H9 (cell line): ENCODE data around the gene AFDN. TPM values are rescaled to one million over a fixed set of nuclear protein-coding genes. Genes with fewer than 3 reads are reported as not detected.

Experiments used
- DNase-seq: peaks from one replicate; pipeline ENCODE4 v3.0.0-alpha.2; 2017
- H2AFZ ChIP-seq: one replicate; pipeline ENCODE4 v1.6.1; 2013; ENCODE audit warnings: mild to moderate bottlenecking, low read length, control low read depth, moderate library complexity
- H2AK5ac ChIP-seq: 2 replicates; pipeline ENCODE4 v1.6.1; 2013; ENCODE audit warnings: low read length, control low read depth, mixed read lengths; ENCODE audit not compliant: insufficient read length
- H2BK120ac ChIP-seq: one replicate; pipeline ENCODE4 v1.6.1; 2013; ENCODE audit warnings: low read depth, mild to moderate bottlenecking, low read length, control low read depth, inconsistent platforms; ENCODE audit not compliant: poor library complexity, severe bottlenecking
- H2BK12ac ChIP-seq: 2 replicates; pipeline ENCODE4 v1.6.1; 2013; ENCODE audit warnings: low read length, control low read depth, mixed read lengths, low read depth; ENCODE audit not compliant: insufficient read length
- H2BK15ac ChIP-seq: 2 replicates; pipeline ENCODE4 v1.6.1; 2013; ENCODE audit warnings: low read depth, low read length, control low read depth
- H2BK20ac ChIP-seq: one replicate; pipeline ENCODE4 v1.6.1; 2013; ENCODE audit warnings: low read depth, mild to moderate bottlenecking, low read length, control low read depth, inconsistent platforms; ENCODE audit not compliant: poor library complexity, severe bottlenecking
- H2BK5ac ChIP-seq: 2 replicates; pipeline ENCODE4 v1.6.1; 2013; ENCODE audit warnings: low read length, control low read depth, mixed read lengths; ENCODE audit not compliant: insufficient read length
- H3K14ac ChIP-seq: 2 replicates; pipeline ENCODE4 v1.6.1; 2013; ENCODE audit warnings: low read length, control low read depth; ENCODE audit not compliant: insufficient read depth
- H3K18ac ChIP-seq: 2 replicates; pipeline ENCODE4 v1.6.1; 2013; ENCODE audit warnings: low read depth, mild to moderate bottlenecking, mixed read lengths, low read length, control low read depth; ENCODE audit not compliant: insufficient read length
- H3K23ac ChIP-seq: 2 replicates; pipeline ENCODE4 v1.6.1; 2013; ENCODE audit warnings: low read length, control low read depth, mixed read lengths, low read depth; ENCODE audit not compliant: insufficient read length
- H3K23me2 ChIP-seq: 2 replicates; pipeline ENCODE4 v1.6.1; 2013; ENCODE audit warnings: low read depth, mild to moderate bottlenecking, mixed read lengths, low read length, control low read depth; ENCODE audit not compliant: insufficient read length, poor library complexity, severe bottlenecking
- H3K27ac ChIP-seq: 2 replicates; pipeline ENCODE4 v1.5.1; 2013; ENCODE audit warnings: low read length, control low read depth, mixed read lengths, low read depth; ENCODE audit not compliant: insufficient read length
- H3K27me3 ChIP-seq: 2 replicates; pipeline ENCODE4 v1.6.1; 2013; ENCODE audit warnings: low read length, control low read depth, inconsistent platforms; ENCODE audit not compliant: insufficient read depth
- H3K4ac ChIP-seq: 2 replicates; pipeline ENCODE4 v1.6.1; 2013; ENCODE audit warnings: low read depth, mild to moderate bottlenecking, control low read depth, inconsistent platforms, low read length, moderate library complexity
- H3K4me1 ChIP-seq: 2 replicates; pipeline ENCODE4 v1.6.1; 2013; ENCODE audit warnings: low read length, control low read depth, inconsistent platforms; ENCODE audit not compliant: insufficient read depth
- H3K4me2 ChIP-seq: 2 replicates; pipeline ENCODE4 v1.6.1; 2013; ENCODE audit warnings: low read length, control low read depth, mixed read lengths; ENCODE audit not compliant: insufficient read length, insufficient read depth
- H3K56ac ChIP-seq: 2 replicates; pipeline ENCODE4 v1.6.1; 2013; ENCODE audit warnings: low read depth, mild to moderate bottlenecking, mixed read lengths, low read length, control low read depth; ENCODE audit not compliant: insufficient read length
- H3K79me1 ChIP-seq: 2 replicates; pipeline ENCODE4 v1.6.1; 2013; ENCODE audit warnings: low read depth, mild to moderate bottlenecking, moderate library complexity, low read length, control low read depth, inconsistent platforms; ENCODE audit not compliant: insufficient read depth, poor library complexity, severe bottlenecking
- H3K79me2 ChIP-seq: 2 replicates; pipeline ENCODE4 v1.6.1; 2013; ENCODE audit warnings: low read length, control low read depth, inconsistent platforms; ENCODE audit not compliant: insufficient read depth
- H3K9ac ChIP-seq: 2 replicates; pipeline ENCODE4 v1.6.1; 2013; ENCODE audit warnings: low read length, control low read depth, mixed read lengths; ENCODE audit not compliant: insufficient read length; ENCODE audit errors: extremely low read depth
- H3K9me3 ChIP-seq: one replicate; pipeline ENCODE4 v1.6.1; 2013; ENCODE audit warnings: low read depth, low read length, inconsistent platforms; ENCODE audit not compliant: control insufficient read depth
- H3T11ph ChIP-seq: one replicate; pipeline ENCODE4 v1.6.1; 2013; ENCODE audit warnings: mild to moderate bottlenecking, low read length, control low read depth, inconsistent platforms
- H4K20me1 ChIP-seq: one replicate; pipeline ENCODE4 v1.6.1; 2013; ENCODE audit not compliant: control insufficient read depth, insufficient read length, insufficient read depth
- H4K5ac ChIP-seq: 2 replicates; pipeline ENCODE4 v1.6.1; 2013; ENCODE audit warnings: low read depth, mild to moderate bottlenecking, mixed read lengths, low read length, control low read depth; ENCODE audit not compliant: insufficient read length
- H4K8ac ChIP-seq: replicated peaks from 2 replicates; pipeline ENCODE4 v1.6.1; 2013; ENCODE audit warnings: low read length, control low read depth, mixed read lengths, low read depth; ENCODE audit not compliant: insufficient read length
- H4K91ac ChIP-seq: 2 replicates; pipeline ENCODE4 v1.6.1; 2013; ENCODE audit warnings: low read depth, mild to moderate bottlenecking, moderate library complexity, mixed read lengths, low read length, control low read depth; ENCODE audit not compliant: insufficient read length
- H3K27ac Mint-ChIP-seq, 3 experiments: 2 replicates in 2 of 3; 3 replicates in 1 of 3; pipeline ENCODE4 v1.8.0; 2020 to 2021; ENCODE audit warnings: mixed read lengths in 3 of 3, mild to moderate bottlenecking in 1 of 3, moderate library complexity in 1 of 3
- H3K27me3 Mint-ChIP-seq: 2 replicates; pipeline ENCODE4 v1.8.0; 2021; ENCODE audit warnings: low read depth, mild to moderate bottlenecking, moderate library complexity, mixed read lengths
- H3K36me3 Mint-ChIP-seq, 3 experiments: 2 replicates in 2 of 3; 3 replicates in 1 of 3; pipeline ENCODE4 v1.8.0; 2020 to 2021; ENCODE audit warnings: low read depth in 3 of 3, mixed read lengths in 3 of 3; ENCODE audit not compliant: insufficient read depth in 1 of 3
- H3K4me1 Mint-ChIP-seq, 2 experiments: 2 replicates each; pipeline ENCODE4 v1.8.0; 2020; ENCODE audit warnings: mixed read lengths in 2 of 2
- H3K4me3 Mint-ChIP-seq, 2 experiments: 2 replicates in 1 of 2; 3 replicates in 1 of 2; pipeline ENCODE4 v1.8.0; 2020 to 2021; ENCODE audit warnings: mild to moderate bottlenecking in 2 of 2, mixed read lengths in 2 of 2, moderate library complexity in 1 of 2
- H3K9me3 Mint-ChIP-seq, 2 experiments: 2 replicates in 1 of 2; 3 replicates in 1 of 2; pipeline ENCODE4 v1.8.0; 2020; ENCODE audit warnings: mild to moderate bottlenecking in 2 of 2, mixed read lengths in 2 of 2, moderate library complexity in 1 of 2
- WGBS: extraction: QIAGEN DNeasy Blood & Tissue Kit; methylation state at CpG from one replicate; pipeline ENCODE4 v1.1.7; 2013; ENCODE audit warnings: missing lambda C conversion rate, low lambda C conversion rate, mixed read lengths; ENCODE audit not compliant: insufficient read length; ENCODE audit errors: extremely low coverage; 5-methylcytosine and 5-hydroxymethylcytosine counted together
- total RNA-seq: library from RNA; stranded (reverse); gene quantifications from 2 replicates; pipeline ENCODE4 v1.2.1, GENCODE V29; 2021
- TF ChIP-seq, protein P1 (sequence below): fragments of 200-600 bp; sonication (generic); conservative IDR thresholded peaks from 3 replicates; pipeline ENCODE4 v1.8.0; 2021; ENCODE audit warnings: antibody characterized with exemption, mild to moderate bottlenecking

AFDN gene
- total RNA-seq, 1 experiment from 2014 or later: 157 TPM

DNA sequence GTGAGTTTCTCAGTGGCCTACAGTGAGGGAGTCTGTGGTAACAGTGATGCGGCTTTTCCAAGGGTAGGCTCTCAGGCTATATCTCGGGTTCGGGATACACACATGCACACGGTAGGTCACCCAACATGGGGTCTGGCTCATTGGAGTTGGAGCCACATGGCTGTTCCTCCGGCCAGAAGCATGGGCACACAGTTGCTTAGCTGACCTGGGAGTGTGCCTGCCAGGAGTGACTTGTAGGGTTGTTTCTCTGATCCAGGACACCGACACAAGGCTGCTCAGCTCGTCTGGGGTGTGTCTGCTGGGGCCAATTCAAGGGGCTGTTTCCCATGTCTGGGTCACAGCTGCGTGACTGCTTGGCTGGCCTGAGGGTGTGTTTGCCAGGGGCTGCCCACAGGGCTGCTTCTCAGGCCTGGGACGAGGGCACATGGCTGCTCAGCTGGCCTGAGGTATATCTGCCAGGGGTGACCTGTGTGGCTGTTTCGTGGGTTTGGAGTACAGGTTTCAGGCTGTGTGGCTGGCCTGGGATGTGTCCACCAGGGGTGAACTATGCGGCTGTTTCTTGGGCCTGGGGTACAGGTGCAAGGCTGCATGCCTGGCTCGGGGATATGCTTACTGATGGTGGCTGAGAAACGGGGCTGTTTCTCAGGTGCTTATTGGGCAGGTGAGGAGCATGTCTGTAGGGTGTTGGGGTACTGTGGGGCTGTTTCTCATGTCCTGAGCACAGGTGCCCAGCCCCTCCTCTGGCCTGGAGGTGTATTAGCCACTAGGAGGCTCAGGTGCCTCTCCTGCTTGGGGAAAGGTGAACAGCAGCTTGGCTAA lies 185.9 kb downstream of the AFDN start:
- H3K27me3 Mint-ChIP-seq: peaks cover 2% of the 10 kb centered on the region; the same call in 1 of the 2 replicates
- Histone ChIP-seq H3K14ac (no peak overlapping the region), H4K20me1 (no peaks in the 10 kb centered on the region), H2AFZ (no peak overlapping the region), H3K23me2 (no peaks in the 10 kb centered on the region), H2BK15ac (no peak overlapping the region), H3K9me3 (no peaks in the 10 kb centered on the region), H2AK5ac (no peak overlapping the region), H2BK20ac (no peak overlapping the region), H4K91ac (no peak overlapping the region), H3K79me1 (no peaks in the 10 kb centered on the region), H3K56ac (no peak overlapping the region), H2BK5ac (no peak overlapping the region), H3K23ac (no peak overlapping the region), H3K4ac (no peak overlapping the region), H3K79me2 (no peaks in the 10 kb centered on the region), H3K4me1 (no peaks in the 10 kb centered on the region), H2BK120ac (no peak overlapping the region), H3K18ac (no peak overlapping the region), H3K27ac (no peak overlapping the region), H3K4me2 (no peak overlapping the region), H3K9ac (no peak overlapping the region), H4K8ac (no peak overlapping the region), H2BK12ac (no peak overlapping the region), H3T11ph (no peak overlapping the region), H3K27me3 (no peaks in the 10 kb centered on the region), H4K5ac (no peak overlapping the region)
- TF ChIP-seq, protein P1, sequence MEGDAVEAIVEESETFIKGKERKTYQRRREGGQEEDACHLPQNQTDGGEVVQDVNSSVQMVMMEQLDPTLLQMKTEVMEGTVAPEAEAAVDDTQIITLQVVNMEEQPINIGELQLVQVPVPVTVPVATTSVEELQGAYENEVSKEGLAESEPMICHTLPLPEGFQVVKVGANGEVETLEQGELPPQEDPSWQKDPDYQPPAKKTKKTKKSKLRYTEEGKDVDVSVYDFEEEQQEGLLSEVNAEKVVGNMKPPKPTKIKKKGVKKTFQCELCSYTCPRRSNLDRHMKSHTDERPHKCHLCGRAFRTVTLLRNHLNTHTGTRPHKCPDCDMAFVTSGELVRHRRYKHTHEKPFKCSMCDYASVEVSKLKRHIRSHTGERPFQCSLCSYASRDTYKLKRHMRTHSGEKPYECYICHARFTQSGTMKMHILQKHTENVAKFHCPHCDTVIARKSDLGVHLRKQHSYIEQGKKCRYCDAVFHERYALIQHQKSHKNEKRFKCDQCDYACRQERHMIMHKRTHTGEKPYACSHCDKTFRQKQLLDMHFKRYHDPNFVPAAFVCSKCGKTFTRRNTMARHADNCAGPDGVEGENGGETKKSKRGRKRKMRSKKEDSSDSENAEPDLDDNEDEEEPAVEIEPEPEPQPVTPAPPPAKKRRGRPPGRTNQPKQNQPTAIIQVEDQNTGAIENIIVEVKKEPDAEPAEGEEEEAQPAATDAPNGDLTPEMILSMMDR: no peak; the same call in 2 of the 3 replicates
- H3K27ac Mint-ChIP-seq: no peak overlapping the region
- WGBS: no CpG with 5 or more reads among the region's 13 CpGs
- peaks cover 18 to 19% of the 10 kb centered on the region in 2 experiments for H3K9me3 Mint-ChIP-seq
- H3K36me3 Mint-ChIP-seq: peaks cover 0 to 16% (median 3%) of the 10 kb centered on the region in 3 experiments; a peak in 5 of 7 replicates
- no peak overlapping the region for H3K4me3 Mint-ChIP-seq
- peaks cover 13 to 14% of the 10 kb centered on the region in 2 experiments for H3K4me1 Mint-ChIP-seq
- DNase-seq: no peak
